WTC11 (cell line): ENCODE results near the gene SRSF1. TPM values are rescaled to one million over a fixed set of nuclear protein-coding genes. Genes with fewer than 3 reads are reported as not detected.

Experiments
- ATAC-seq: fragments of 200-7000 bp; cut with Tn5 transposase; 2 replicates; pipeline ENCODE4 v1.10.0; 2021; ENCODE audit warnings: mild to moderate bottlenecking, moderate library complexity
- CTCF ChIA-PET: fragments of 300-600 bp; sonication (Branson Sonifier 250); formaldehyde crosslinking; loops from one replicate; lab custom pipeline; 2021; ENCODE audit warnings: antibody characterized with exemption; lab: Charles Lee
- POLR2A ChIA-PET: fragments of 350-600 bp; sonication (Branson Sonifier 250); formaldehyde crosslinking; loops from one replicate; lab custom pipeline; 2021; ENCODE audit warnings: antibody characterized with exemption; lab: Charles Lee
- DNase-seq: peaks from one replicate; pipeline ENCODE4 v3.0.0; 2021; ENCODE audit warnings: low spot score
- H3K27ac Mint-ChIP-seq: 2 replicates; pipeline ENCODE4 v1.8.0; 2021; ENCODE audit warnings: mixed read lengths
- H3K27me3 Mint-ChIP-seq: 2 replicates; pipeline ENCODE4 v1.8.0; 2021; ENCODE audit warnings: low read depth, mild to moderate bottlenecking, moderate library complexity, mixed read lengths
- H3K36me3 Mint-ChIP-seq: 2 replicates; pipeline ENCODE4 v1.8.0; 2021; ENCODE audit warnings: mixed read lengths
- H3K4me1 Mint-ChIP-seq: 2 replicates; pipeline ENCODE4 v1.8.0; 2022; ENCODE audit warnings: mixed read lengths
- H3K4me3 Mint-ChIP-seq: 2 replicates; pipeline ENCODE4 v1.8.0; 2021; ENCODE audit warnings: mild to moderate bottlenecking, moderate library complexity, mixed read lengths
- H3K9me3 Mint-ChIP-seq: 2 replicates; pipeline ENCODE4 v1.8.0; 2021; ENCODE audit warnings: mixed read lengths
- AFF4 ChIP-seq: sonication (generic); formaldehyde crosslinking; IDR thresholded peaks from 2 replicates; pipeline ENCODE4 v1.8.1; 2023; ENCODE audit warnings: mild to moderate bottlenecking, missing genetic modification reagents, borderline replicate concordance
- CBFB ChIP-seq: sonication (generic); formaldehyde crosslinking; IDR thresholded peaks from 2 replicates; pipeline ENCODE4 v1.8.1; 2022; ENCODE audit warnings: mild to moderate bottlenecking, low read depth, missing genetic modification reagents
- CTCF ChIP-seq: fragments of 200-600 bp; IDR thresholded peaks from 2 replicates; pipeline ENCODE4 v1.8.0; 2022; ENCODE audit warnings: antibody characterized with exemption
- FOXJ3 ChIP-seq: sonication (generic); formaldehyde crosslinking; IDR thresholded peaks from 2 replicates; pipeline ENCODE4 v1.9.0; 2021; ENCODE audit warnings: missing genetic modification reagents, mild to moderate bottlenecking, borderline replicate concordance
- FOXK1 ChIP-seq: sonication (generic); formaldehyde crosslinking; IDR thresholded peaks from 2 replicates; pipeline ENCODE4 v1.8.0; 2022; ENCODE audit warnings: mild to moderate bottlenecking, moderate library complexity, missing genetic modification reagents
- HMGA2 ChIP-seq: fragments of 250-450 bp; sonication (Bioruptor Pico); IDR thresholded peaks from 2 replicates; pipeline ENCODE4 v1.4.0; 2021; ENCODE audit warnings: mild to moderate bottlenecking, moderate library complexity
- IRF2 ChIP-seq: sonication (generic); formaldehyde crosslinking; IDR thresholded peaks from 2 replicates; pipeline ENCODE4 v1.8.0; 2022; ENCODE audit warnings: low read depth, missing genetic modification reagents, borderline replicate concordance
- JAZF1 ChIP-seq: fragments of 250-450 bp; sonication (Bioruptor Pico); IDR thresholded peaks from 2 replicates; pipeline ENCODE4 v1.9.0; 2021; ENCODE audit warnings: moderate library complexity, mild to moderate bottlenecking, inconsistent platforms
- NR2C2 ChIP-seq: sonication (generic); formaldehyde crosslinking; IDR thresholded peaks from 2 replicates; pipeline ENCODE4 v1.8.0; 2022; ENCODE audit warnings: mild to moderate bottlenecking, missing genetic modification reagents
- TCF7 ChIP-seq: sonication (generic); formaldehyde crosslinking; IDR thresholded peaks from 2 replicates; pipeline ENCODE4 v1.8.0; 2022; ENCODE audit warnings: mild to moderate bottlenecking, low read depth, missing genetic modification reagents, moderate library complexity
- TEAD1 ChIP-seq: sonication (generic); formaldehyde crosslinking; IDR thresholded peaks from 2 replicates; pipeline ENCODE4 v1.8.0; 2022; ENCODE audit warnings: mild to moderate bottlenecking, missing genetic modification reagents
- ZBTB43 ChIP-seq: sonication (generic); formaldehyde crosslinking; IDR thresholded peaks from 2 replicates; pipeline ENCODE4 v1.8.1; 2023; ENCODE audit warnings: mild to moderate bottlenecking, missing genetic modification reagents
- ZNF121 ChIP-seq: sonication (generic); formaldehyde crosslinking; IDR thresholded peaks from 2 replicates; pipeline ENCODE4 v1.8.0; 2023; ENCODE audit warnings: missing genetic modification reagents
- ZNF263 ChIP-seq: sonication (generic); formaldehyde crosslinking; IDR thresholded peaks from 2 replicates; pipeline ENCODE4 v1.8.1; 2022; ENCODE audit warnings: low read depth, mild to moderate bottlenecking, moderate library complexity, missing genetic modification reagents
- ZNF671 ChIP-seq: fragments of 250-450 bp; sonication (Bioruptor Pico); IDR thresholded peaks from 2 replicates; pipeline ENCODE4 v1.8.0; 2021; ENCODE audit warnings: mild to moderate bottlenecking
- total RNA-seq: library from RNA; stranded (reverse); gene quantifications from 3 replicates; pipeline ENCODE4 v1.2.3, GENCODE V29; 2021
- TF ChIP-seq, protein P1 (sequence below): fragments of 250-450 bp; sonication (Bioruptor Pico); IDR thresholded peaks from 2 replicates; pipeline ENCODE4 v1.9.0; 2021; ENCODE audit warnings: mild to moderate bottlenecking, borderline replicate concordance
- TF ChIP-seq, protein P2 (sequence below): sonication (generic); formaldehyde crosslinking; IDR thresholded peaks from 2 replicates; pipeline ENCODE4 v1.8.1; 2023; ENCODE audit warnings: mild to moderate bottlenecking, missing genetic modification reagents, moderate library complexity
- TF ChIP-seq, protein P3 (sequence below): sonication (generic); formaldehyde crosslinking; conservative IDR thresholded peaks from 2 replicates; pipeline ENCODE4 v1.8.1; 2022; ENCODE audit warnings: mild to moderate bottlenecking, missing genetic modification reagents
- TF ChIP-seq, protein P4 (sequence below): sonication (generic); formaldehyde crosslinking; IDR thresholded peaks from 2 replicates; pipeline ENCODE4 v1.8.1; 2022; ENCODE audit warnings: missing genetic modification reagents, borderline replicate concordance

SRSF1 gene
- total RNA-seq, 1 experiment from 2014 or later = 387 TPM

DNA sequence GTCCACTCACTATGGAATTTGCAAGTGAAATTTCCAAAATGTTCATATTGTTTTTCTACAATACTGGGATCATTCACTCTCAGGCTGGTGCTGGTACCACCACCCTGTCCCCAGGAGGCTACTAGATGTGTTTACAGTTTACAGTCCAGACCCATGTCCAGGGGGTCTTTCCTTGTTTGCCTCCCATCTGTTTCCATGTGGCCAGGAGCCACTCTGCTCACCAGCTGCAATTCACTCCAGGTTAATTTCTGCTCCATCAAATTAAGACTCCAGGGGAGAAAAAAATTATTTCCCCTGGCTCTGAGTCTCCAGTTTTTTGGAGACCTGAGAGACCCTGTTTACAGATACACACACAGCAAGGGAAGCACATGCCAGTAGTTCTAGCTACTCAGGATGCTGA is 12.5 kb upstream of the SRSF1 start (continued):
- no peak for TF ChIP-seq ZNF263 (CRISPR knock-in tag)
- TF ChIP-seq IRF2 = no peak
- TF ChIP-seq, protein P1, sequence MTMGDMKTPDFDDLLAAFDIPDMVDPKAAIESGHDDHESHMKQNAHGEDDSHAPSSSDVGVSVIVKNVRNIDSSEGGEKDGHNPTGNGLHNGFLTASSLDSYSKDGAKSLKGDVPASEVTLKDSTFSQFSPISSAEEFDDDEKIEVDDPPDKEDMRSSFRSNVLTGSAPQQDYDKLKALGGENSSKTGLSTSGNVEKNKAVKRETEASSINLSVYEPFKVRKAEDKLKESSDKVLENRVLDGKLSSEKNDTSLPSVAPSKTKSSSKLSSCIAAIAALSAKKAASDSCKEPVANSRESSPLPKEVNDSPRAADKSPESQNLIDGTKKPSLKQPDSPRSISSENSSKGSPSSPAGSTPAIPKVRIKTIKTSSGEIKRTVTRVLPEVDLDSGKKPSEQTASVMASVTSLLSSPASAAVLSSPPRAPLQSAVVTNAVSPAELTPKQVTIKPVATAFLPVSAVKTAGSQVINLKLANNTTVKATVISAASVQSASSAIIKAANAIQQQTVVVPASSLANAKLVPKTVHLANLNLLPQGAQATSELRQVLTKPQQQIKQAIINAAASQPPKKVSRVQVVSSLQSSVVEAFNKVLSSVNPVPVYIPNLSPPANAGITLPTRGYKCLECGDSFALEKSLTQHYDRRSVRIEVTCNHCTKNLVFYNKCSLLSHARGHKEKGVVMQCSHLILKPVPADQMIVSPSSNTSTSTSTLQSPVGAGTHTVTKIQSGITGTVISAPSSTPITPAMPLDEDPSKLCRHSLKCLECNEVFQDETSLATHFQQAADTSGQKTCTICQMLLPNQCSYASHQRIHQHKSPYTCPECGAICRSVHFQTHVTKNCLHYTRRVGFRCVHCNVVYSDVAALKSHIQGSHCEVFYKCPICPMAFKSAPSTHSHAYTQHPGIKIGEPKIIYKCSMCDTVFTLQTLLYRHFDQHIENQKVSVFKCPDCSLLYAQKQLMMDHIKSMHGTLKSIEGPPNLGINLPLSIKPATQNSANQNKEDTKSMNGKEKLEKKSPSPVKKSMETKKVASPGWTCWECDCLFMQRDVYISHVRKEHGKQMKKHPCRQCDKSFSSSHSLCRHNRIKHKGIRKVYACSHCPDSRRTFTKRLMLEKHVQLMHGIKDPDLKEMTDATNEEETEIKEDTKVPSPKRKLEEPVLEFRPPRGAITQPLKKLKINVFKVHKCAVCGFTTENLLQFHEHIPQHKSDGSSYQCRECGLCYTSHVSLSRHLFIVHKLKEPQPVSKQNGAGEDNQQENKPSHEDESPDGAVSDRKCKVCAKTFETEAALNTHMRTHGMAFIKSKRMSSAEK (CRISPR knock-in tag) = no peak
- TF ChIP-seq, protein P2, sequence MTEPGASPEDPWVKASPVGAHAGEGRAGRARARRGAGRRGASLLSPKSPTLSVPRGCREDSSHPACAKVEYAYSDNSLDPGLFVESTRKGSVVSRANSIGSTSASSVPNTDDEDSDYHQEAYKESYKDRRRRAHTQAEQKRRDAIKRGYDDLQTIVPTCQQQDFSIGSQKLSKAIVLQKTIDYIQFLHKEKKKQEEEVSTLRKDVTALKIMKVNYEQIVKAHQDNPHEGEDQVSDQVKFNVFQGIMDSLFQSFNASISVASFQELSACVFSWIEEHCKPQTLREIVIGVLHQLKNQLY (CRISPR knock-in tag) = no peak
- TF ChIP-seq AFF4 = no peak
- no peak for TF ChIP-seq JAZF1 (CRISPR knock-in tag)

DNA sequence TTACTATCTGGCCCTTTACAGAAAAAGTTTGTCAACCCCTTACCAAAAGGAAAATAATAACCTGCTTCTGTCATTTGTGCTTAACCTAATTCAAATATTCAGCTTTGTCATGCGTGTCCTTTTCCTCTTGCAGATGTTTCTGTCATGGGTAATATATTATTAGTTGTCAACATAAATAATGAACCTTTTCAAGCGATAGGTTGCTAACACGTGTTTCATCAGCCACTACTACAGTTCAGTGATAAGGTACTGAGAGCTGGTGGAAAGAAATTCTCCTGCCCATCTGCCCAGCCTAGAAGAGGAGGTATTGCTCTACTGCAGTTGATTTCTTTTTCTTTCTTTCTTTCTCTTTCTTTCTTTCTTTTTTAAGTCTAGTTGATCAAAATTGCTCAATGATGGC is 12.0 kb upstream of the SRSF1 start:
- H3K9me3 Mint-ChIP-seq = no peaks in the 10 kb centered on the region
- H3K4me1 Mint-ChIP-seq = peaks cover 11% of the 10 kb centered on the region
- no peak overlapping the region for H3K27ac Mint-ChIP-seq
- DNase-seq (no peak), ATAC-seq (no peak)
- ChIA-PET POLR2A (interaction anchor here (0.5 kb wide), 1 partner anchor 900 kb away, joined by 3 read pairs; no protein-coding TSS in a partner anchor), CTCF (no interaction called here)
- no peaks in the 10 kb centered on the region for H3K36me3 Mint-ChIP-seq
- H3K27me3 Mint-ChIP-seq = no peaks in the 10 kb centered on the region
- no peak overlapping the region for H3K4me3 Mint-ChIP-seq
- TF ChIP-seq ZNF121 (CRISPR knock-in tag) (no peak), HMGA2 (CRISPR knock-in tag) (no peak), ZNF671 (CRISPR knock-in tag) (no peak), NR2C2 (CRISPR knock-in tag) (no peak), CTCF (no peak), CBFB (CRISPR knock-in tag) (no peak), AFF4 (no peak), ZBTB43 (no peak), TEAD1 (CRISPR knock-in tag) (no peak), TCF7 (CRISPR knock-in tag) (no peak), FOXK1 (CRISPR knock-in tag) (no peak), FOXJ3 (CRISPR knock-in tag) (no peak), JAZF1 (CRISPR knock-in tag) (no peak)
- TF ChIP-seq, protein P3, sequence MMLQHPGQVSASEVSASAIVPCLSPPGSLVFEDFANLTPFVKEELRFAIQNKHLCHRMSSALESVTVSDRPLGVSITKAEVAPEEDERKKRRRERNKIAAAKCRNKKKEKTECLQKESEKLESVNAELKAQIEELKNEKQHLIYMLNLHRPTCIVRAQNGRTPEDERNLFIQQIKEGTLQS (CRISPR knock-in tag) = no peak
- TF ChIP-seq, protein P4, sequence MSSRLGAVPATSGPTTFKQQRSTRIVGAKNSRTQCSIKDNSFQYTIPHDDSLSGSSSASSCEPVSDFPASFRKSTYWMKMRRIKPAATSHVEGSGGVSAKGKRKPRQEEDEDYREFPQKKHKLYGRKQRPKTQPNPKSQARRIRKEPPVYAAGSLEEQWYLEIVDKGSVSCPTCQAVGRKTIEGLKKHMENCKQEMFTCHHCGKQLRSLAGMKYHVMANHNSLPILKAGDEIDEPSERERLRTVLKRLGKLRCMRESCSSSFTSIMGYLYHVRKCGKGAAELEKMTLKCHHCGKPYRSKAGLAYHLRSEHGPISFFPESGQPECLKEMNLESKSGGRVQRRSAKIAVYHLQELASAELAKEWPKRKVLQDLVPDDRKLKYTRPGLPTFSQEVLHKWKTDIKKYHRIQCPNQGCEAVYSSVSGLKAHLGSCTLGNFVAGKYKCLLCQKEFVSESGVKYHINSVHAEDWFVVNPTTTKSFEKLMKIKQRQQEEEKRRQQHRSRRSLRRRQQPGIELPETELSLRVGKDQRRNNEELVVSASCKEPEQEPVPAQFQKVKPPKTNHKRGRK (CRISPR knock-in tag) = no peak
